ENCODE data around the gene LMAN2.

Gene LMAN2

GRCh38 chr5:177327539-177328522, 23.6 kb downstream of the LMAN2 start:
- DNase-seq (ENCODE audit: low read depth in 2 of 2): no peak

GRCh38 chr5:177325868-177326381, 25.5 kb downstream of the LMAN2 start:
- DNase-seq (ENCODE audit: low read depth in 2 of 2): no peak

- no peak for DNase-seq (ENCODE audit: low read depth in 2 of 2)
Measured at GRCh38 chr5:177320879-177321278, 30.6 kb downstream of the LMAN2 start.

GRCh38 chr5:177319913-177320588, 31.4 kb downstream of the LMAN2 start:
- no peak for DNase-seq (ENCODE audit: low read depth in 2 of 2)

GRCh38 chr5:177317959-177318377, 33.5 kb downstream of the LMAN2 start:
- peak in 1 of 2 donors; percentile 64 for DNase-seq (ENCODE audit: low read depth in 2 of 2)

- DNase-seq (ENCODE audit: low read depth in 2 of 2): no peak
Measured at GRCh38 chr5:177316005-177316404, 35.5 kb downstream of the LMAN2 start.

GRCh38 chr5:177315411-177315810, 36.1 kb downstream of the LMAN2 start:
- DNase-seq (ENCODE audit: low read depth in 2 of 2): no peak

GRCh38 chr5:177314376-177315342, 36.8 kb downstream of the LMAN2 start:
- no peak for DNase-seq (ENCODE audit: low read depth in 2 of 2)

- no peak for DNase-seq (ENCODE audit: low read depth in 2 of 2)
Measured at GRCh38 chr5:177313561-177314259, 37.8 kb downstream of the LMAN2 start.

- DNase-seq (ENCODE audit: low read depth in 2 of 2): no peak
Measured at GRCh38 chr5:177312649-177313181, 38.8 kb downstream of the LMAN2 start.

GRCh38 chr5:177311723-177312648, 39.5 kb downstream of the LMAN2 start, which contains the start of gene MXD3:
TSS of gene MXD3 (minus strand) at chr5:177311898. CDS start at chr5:177311830, 68 bp downstream.
- DNase-seq (ENCODE audit: low read depth in 2 of 2): peak; percentile 87 to 91

- DNase-seq (ENCODE audit: low read depth in 2 of 2): no peak
Measured at GRCh38 chr5:177311392-177311722, 40.1 kb downstream of the LMAN2 start.

- DNase-seq (ENCODE audit: low read depth in 2 of 2): no peak
Measured at GRCh38 chr5:177310757-177311391, 40.6 kb downstream of the LMAN2 start.

GRCh38 chr5:177310332-177310731, 41.1 kb downstream of the LMAN2 start:
- DNase-seq (ENCODE audit: low read depth in 2 of 2): no peak

- peak in 1 of 2 donors; percentile 41 for DNase-seq (ENCODE audit: low read depth in 2 of 2)
Measured at GRCh38 chr5:177309351-177310191, 41.9 kb downstream of the LMAN2 start.

GRCh38 chr5:177308740-177309139, 42.7 kb downstream of the LMAN2 start:
- DNase-seq (ENCODE audit: low read depth in 2 of 2): no peak

GRCh38 chr5:177307544-177308363, 43.7 kb downstream of the LMAN2 start:
- no peak for DNase-seq (ENCODE audit: low read depth in 2 of 2)

All from stimulated activated CD8-positive, alpha-beta memory T cell treated with anti-CD3 and anti-CD28 coated beads, Interleukin-15, amount 100 ng/mL, for 4 hours (primary cell).